GM18861 (cell line): ENCODE results near the gene CHST15.
A peak's percentile ranks its signal among the peaks of the same experiment; 100 is the strongest.
"Not testable (repeated sequence)": the region's sequence is repeated elsewhere in the genome, so short reads cannot be mapped to it uniquely, and the experiment has no call there.

Experiments used
- ATAC-seq: cut with Tn5 transposase; IDR thresholded peaks from one replicate; pipeline ENCODE4 v1.9.1; 2021; ENCODE audit not compliant: unreplicated experiment

The CHST15 gene

DNA sequence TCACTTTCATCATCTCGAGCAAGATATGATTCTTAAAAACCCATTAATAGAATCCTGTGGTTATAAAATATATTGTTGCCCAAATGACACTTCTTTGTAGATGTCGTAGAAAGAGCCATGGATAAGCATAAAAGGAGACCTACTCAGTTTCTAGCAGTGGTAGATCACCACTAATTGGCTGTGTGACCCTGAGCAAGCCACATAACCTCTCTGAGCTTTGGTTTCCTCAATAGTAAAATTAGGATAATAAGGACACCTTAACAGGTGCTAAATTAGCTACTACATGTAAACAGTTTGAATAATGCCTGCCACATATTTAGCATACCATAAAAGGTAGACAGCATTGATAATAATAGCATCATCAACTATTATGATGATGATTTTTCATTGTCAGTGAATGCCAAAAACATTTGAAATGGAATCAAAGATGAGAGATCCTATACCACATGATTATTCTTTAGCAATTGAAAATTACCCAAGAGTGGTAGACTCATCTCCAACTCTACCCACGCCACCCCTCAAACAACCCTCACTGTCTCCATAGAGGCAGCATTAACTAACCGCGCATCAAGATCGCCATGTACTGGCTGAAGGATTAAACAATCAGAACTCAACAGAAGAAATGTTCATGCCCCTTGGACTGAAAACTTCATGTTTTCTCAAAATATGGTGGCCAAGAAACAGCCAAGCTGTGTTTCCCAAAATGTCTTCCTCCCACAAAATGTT is 45.8 kb downstream of the CHST15 start:
- ATAC-seq, result no peak

DNA sequence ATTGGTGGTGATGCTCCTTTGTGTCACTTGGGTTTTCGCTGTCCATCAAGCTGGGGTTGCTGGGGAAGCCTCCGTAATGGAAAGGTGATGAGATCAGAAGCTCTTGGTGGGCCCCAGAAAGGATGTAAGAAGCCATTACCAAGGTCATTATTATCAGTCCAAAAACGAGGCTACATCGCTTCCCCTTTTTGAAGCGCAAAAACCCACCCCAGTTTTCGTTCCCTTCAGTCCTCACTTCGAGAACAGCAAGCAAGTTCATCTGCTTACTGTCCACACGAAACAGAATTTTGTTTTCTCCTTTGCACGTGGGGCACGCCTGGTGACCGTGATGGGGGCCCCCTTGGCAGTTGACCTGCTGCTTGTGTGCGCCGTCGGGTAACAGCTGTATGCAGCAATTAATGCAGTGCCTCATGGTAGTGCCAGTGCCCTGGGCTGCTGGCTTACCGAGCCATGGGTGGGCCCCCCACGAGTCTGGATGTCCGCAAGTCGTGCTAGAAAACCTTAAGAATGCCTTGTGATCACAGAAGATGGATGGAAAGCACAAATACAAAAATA is 47.5 kb downstream of the CHST15 start:
- ATAC-seq, result no peak

DNA sequence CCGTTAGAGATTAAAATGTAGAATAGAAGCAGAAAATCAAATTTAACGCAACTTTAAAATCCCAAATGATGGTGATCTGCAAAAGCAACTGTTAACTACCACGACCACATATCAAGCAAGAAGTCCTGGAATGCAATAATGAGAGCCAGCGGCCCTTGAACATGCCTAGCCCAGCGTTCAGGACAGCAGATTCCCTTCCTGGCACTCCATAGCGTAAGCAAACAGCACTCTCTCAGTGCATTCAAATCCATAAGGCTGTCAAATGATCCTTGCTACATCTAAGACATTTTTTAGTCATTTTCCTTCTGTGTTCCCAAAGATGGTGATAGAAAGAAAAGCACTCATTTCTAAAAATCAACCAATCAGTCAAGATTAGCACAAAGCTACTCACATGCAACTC is 48.1 kb downstream of the CHST15 start:
- no peak for ATAC-seq

DNA sequence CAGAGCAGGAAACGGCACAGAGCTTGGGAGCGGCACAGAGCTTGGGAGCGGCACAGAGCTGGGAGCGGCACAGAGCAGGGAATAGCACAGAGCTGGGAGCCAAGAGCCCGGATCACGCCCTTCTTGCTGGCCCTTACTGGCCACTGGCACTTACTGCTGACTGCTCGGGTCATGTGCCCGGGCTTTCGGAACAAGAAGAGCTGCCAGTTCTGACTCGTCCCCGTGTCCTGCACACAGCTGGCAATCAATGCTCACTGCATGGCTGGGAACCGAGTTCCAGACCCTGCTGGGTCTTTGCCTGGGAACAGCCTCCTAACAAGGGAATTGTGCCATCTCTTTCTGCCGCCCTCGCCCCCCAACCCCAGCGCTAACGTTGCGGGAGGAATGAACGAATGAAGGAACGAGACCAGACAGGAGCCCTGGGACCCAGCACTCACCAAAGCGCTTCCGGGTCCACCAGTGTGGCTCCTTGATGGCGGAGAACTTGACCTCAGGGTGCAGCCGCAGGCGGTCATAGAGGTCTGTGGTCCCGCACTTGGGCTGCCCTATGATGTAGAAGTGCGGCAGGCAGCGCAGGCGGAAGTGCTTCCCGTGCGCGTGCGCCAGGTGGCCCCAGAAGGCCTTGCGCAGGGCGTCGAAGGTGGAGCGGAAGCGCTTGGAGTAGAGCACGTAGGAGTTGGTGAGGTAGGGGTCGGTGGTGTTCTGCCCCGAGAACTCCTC is 49.1 kb downstream of the CHST15 start:
- no peak for ATAC-seq

DNA sequence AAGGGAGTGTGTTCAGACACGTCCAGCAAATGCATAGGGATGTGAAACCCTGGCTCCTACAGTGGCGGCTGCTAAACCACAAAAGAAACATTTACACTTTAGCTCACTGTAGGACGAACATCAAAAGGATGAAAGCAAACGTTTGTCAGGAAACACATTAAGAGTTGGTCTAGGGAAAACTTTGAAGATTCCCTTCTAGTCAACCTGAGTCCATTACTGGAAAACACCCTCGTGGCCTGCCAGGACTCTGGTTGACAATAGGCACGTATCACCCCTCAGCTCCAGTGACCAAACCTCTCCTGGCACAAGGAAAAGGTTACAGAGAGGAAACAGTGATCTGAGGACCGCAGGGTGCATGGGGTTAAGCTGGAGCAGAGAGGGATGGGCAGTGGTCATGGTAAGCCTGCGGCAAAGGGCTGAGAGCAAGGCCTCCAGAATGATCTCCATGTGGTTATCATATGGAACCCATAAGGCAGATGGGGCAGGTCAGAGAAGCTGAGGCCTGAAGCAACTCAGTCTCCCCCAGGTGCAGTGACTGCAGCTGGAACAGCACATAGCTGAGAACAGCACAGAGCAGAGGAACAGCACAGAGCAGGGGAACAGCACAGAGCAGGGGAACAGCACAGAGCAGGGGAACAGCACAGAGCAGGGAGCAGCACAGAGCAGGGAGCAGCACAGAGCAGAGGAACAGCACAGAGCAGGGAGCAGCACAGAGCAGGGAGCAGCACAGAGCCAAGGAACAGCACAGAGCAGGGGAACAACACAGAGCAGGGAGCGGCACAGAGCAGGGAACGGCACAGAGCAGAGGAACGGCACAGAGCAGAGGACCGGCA is 49.9 kb downstream of the CHST15 start:
- ATAC-seq, result peak; percentile 83

DNA sequence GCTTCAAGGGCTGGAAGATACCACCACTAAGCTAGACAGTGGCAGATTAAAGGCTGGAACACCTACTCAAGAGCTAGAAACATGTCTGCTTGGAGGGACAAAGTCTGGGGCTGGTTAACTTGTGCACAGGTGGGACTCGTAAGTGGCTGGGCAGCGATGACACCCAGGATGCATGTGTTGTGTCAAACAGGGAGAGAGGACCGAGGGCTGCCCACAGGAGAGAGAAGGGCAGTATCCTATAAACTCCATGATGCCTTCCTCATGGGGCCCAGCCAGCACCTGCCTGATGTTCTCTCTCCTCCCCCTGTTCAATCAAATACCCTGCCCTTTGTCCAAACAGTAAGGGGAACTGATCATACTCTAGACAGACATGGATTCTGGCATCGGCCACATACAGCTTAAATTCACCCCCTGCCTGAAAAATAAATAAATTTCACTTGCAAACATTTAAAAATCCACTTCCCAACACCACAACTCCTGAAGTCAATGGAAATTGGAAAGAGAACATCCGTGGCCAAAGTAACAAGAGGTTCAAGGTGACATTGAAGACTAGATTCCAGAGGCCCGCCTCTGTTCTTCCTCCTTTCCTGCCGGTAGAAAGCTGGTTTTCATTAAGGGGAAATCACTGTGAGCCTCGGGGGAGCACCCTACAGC is 50.6 kb downstream of the CHST15 start:
- no peak for ATAC-seq

DNA sequence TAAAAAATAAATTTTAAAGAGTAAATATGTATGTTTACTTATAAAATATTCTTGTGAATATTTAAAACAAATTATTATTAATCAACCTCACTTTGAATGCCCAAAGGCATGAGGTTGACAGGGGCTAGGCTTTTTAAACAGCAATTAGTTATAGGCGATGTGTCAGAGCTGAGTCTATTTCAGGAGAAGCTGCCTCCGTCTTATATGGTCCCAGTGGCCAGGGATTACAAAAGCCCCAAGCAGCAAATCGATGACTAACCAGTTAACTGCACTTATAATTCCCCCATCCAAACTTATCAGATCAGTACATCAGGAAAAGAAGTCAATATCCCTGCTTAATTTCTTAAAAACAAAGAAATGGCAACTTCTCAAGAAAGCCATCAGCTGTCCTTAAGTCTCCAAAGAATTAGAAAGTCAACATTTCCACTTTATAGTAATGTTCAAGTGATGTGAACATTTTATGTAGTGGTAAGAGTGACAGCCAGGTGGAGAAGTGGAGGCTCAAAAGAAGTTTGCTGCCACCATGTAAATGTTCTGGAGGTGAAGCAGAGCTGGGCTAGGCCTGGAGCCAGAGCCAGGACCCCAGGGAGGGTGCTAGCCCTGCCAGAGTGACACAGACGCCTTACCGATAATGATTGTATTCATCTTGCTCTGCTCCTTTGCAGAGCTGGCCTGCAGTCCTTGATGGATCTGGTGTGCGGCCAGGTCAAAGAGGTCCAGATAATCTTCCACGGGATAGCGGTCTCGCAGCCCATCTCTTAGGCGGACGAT is 51.5 kb downstream of the CHST15 start:
- ATAC-seq, result no peak

DNA sequence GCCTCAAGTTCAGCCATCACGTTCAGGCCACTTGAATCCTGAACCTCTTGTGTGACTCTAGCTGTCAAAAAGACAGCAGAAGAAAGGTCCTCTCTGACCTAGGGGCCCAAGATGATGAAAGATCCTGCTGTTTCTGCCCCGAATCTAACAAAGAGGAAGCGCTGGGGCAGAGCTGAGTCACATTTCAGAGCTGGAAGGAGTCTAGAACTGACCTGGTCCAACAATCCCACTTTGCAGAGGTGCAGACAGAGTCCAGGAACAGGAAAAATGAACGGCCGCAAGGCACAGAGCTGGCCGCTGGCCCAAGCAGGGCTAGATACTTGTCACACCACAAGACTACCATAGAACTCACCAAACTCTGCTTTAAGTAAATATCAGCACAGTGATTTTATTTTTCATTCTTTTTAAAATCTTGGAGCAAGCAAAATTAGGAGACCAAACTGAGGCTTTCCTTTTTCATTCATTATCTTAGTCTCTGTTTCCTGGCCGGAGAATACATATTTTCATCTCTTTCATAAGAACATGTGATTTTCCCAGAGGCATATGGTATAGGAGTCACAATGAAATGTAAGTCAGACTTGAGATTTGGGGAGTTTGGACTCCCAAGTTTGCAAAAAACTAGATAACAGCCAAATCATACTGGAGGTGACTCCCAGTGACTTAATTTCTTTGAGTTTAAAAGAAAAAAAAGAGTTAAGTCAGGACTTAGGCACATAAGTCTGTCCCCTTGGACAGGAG is 52.8 kb downstream of the CHST15 start:
- ATAC-seq, result no peak

DNA sequence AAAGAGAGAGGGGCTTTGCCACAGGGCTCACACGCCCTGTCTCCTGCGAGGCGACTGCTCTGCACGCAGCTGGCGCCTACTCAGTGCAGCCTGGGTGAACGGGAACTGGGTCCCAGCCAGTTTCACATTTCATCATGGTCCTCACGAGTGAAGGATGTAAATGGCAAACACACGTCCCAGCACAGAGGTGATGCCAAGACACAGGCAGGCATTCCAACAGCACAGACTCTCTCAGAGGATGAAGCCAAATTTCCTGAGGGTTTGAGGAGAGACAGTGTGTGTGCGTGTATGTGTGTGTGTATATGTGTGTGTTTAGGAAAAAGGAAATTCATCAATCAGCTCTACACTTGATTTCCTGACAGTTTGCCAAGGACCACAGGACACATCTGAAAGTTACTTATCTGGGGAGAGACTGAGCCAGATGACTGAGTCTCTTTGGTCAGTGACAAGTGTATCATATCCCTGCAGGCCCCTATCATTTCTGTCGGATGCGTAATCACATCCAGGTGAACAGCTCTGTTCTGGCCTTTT is 53.9 kb downstream of the CHST15 start:
- ATAC-seq, result no peak

DNA sequence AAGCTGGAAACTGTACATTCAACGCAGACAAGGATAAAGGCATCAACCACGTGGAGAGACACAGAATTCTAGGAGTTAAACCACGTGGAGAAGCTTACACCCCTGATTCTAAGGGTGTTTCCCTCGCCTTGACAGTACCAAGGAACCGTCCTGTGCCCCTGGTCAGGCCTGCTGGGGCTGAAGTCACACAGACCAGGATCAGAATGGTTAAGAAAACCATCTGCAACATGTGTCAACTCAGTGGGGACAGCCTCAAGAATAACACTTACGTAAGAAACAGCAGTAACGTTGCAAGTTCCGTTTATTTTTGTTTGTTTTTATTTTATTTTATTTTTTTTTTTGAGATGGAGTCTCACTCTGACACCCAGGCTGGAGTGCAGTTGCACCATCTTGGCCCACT is 55.6 kb downstream of the CHST15 start:
- ATAC-seq, result no peak

DNA sequence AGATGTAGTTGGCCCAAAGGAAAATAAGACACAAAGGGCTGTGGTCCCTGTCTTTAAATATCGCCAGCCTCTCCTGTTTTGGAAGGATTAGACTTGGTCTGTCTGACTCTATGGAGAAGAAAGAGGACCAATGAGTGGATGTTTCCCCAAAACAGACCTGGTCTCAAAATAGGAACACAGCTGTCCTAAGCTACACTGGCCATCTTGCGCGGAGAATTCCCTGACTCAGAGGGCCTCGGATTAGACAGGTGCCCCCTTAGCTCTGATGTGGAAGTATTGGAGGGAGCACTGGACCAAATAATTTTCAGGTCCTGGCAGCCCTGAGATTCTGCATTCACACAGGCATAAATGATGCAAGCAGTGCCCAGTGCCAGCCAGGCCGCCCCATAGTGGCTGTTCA is 56.1 kb downstream of the CHST15 start:
- no peak for ATAC-seq

DNA sequence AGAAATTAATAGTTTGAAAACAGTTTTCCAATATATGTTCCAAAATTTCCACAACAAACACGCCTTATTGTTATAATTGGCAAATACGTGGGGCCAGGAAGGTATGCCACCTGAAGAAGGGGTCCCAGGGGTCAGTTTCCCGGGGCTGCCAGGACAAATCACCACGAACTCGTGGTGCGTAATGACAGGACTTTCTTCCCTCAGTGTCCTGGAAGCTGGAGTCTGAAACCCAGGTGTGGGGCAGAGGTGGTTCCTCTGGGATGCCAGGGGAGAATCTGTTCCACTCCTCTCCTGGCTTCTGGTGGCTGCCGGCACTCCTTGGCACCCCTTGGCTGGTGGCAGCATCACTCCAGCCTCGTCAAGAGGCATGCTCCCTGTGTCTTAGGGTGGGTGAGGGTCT is 56.7 kb downstream of the CHST15 start:
- no peak for ATAC-seq

DNA sequence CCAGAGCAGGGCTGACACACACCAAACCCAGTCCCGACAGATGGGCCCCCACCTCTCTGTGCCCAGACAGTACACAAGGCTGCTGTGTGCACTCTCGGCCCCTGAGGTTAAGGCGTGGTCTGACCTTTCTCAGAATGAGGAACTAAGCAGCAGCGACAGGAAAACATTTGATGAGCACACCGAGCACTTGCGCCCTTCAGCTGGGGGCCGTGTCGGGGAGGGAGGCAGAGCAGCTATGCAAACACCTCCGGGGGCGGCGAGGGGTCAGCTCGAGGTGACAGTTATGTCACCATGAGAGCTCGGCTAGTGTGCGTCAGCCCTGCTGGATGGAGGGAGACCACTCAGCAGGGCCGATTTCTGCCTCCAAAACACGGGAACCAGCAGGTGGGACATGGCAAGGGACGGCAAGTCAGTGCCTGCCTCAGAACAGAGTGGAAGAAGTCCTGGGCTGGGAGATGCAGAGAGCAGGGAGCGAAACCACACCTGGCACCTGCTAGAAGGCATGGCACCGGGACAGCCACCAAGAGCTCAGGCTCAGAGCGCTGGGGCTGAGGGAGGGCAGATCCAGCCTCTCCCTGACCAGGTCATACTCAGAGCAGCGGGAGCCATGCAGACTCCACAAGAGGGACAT is 57.4 kb downstream of the CHST15 start:
- ATAC-seq, result peak; percentile 97

DNA sequence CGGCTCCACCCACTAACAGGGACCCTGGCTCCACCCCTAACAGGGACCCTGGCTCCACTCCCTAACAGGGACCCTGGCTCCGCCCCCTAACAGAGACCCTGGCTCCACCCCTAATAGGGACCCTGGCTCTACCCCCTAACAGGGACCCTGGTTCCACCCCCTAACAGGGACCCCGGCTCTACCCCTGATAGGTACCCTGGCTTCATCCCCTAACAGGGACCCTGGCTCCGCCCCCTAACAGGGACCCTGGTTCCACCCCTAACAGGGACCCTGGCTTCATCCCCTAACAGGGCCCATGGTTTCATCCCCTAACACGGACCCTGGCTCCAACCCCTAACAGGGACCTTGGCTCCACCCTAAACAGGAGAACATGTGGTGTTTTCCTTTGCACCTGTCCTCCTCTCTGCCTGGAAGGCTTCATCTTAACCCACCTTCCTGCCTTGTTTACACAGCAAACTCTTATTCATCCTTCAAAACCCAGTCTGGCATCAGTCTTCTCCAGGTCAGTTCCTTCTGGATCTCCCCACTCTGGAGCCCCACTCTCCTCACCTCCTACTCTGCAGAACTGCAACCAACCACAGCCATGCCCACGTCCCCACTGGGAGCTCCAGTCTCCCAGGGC is 58.0 kb downstream of the CHST15 start:
- ATAC-seq, result no peak

DNA sequence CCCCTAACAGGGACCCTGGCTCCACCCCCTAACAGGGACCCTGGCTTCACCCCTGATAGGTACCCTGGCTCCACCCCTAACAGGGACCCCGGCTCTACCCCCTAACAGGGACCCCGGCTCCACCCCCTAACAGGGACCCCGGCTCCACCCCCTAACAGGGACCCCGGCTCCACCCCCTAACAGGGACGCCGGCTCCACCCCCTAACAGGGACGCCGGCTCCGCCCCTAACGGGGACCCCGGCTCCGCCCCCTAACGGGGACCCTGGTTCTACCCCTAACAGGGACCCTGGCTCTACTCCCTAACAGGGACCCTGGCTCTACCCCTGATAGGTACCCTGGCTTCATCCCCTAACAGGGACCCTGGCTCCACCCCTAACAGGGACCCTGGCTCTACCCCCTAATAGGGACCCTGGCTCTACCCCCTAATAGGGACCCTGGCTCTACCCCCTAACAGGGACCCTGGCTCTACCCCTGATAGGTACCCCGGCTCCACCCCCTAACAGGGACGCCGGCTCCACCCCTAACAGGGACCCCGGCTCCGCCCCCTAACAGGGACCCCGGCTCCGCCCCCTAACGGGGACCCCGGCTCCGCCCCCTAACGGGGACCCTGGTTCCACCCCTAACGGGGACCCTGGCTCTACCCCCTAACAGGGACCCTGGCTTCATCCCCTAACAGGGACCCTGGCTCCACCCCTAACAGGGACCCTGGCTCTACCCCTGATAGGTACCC is 58.7 kb downstream of the CHST15 start:
- not testable (repeated sequence) for ATAC-seq

DNA sequence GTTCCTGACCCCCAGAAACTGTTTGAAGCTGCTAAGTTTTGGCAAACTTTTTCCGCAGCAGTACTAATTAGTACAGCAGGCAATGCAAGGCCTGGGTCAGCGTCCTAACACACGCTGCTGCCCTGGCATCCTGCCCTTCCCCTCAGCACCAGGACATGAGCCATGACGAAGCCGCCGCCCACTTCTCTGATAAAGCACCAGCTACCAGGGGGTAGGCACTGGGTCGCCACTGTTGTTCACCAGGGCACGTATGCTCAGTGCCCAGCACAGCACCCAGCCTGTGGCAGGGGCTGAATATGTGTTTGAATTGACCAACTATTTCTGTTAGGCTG is 59.5 kb downstream of the CHST15 start:
- ATAC-seq, result no peak

DNA sequence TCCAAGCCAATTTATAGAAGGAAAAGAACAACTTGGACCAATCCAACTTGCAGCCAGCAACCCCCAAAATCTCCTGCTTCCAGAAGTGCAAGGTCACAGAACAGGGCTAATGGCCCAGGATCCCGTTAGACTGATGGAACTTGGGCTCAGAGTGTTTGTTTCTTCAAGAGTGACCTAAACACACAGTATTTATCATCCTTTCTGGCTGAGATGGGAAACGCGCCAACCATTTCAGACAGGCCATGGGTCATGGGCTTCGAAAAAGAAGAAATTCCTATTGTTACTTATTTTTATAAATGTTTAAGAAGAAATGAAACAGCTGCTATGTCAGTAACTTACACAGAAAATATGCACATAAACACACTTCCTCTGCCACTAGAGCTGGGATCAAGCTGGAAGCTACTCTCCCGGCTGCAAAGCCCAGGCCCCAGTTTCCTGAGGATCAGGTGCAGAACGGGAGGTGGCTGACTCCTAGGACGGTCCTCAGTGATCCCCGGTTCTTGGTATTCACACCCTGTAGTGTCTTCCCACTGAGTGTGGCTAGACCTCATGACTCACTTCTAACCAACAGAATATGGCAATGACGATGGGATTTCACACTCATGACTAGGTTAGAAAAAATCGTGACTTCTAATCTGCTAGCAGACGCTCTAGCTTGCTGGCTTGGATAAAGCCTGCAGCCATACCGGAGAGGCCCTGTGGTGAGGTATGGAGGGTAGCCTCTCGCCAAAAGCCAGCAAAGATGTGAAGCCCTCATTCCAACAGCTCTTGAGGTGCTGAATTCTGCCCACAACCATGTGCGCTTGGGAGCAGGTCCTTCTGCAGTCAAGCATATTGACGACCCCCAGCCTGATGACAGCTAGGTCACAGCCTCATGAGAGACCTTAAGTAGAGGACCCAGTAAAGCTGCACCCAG is 60.2 kb downstream of the CHST15 start:
- ATAC-seq, result no peak
